Vagina (tissue), 2 donors: ENCODE results near the gene PTGES3L.

Source experiments
- POLR2A ChIP-seq, 2 donors: fragments of 450-650 bp; IDR thresholded peaks; one replicate each; pipeline ENCODE4 v1.6.1; 2017; ENCODE audit warnings: antibody characterized with exemption in 2 of 2, mild to moderate bottlenecking in 2 of 2, moderate library complexity in 2 of 2
- POLR2AphosphoS5 ChIP-seq, 2 donors: sonication (generic); formaldehyde crosslinking; IDR thresholded peaks; one replicate each; pipeline ENCODE4 v1.9.0; 2017; ENCODE audit warnings: antibody characterized with exemption in 2 of 2, mild to moderate bottlenecking in 2 of 2, low read depth in 1 of 2; ENCODE audit not compliant: insufficient read depth in 1 of 2
- TF ChIP-seq, protein P1 (sequence below), 3 experiments: fragments of 450-650 bp in 2 of 3; fragments of 200-600 bp in 1 of 3; sonication (generic) in 1 of 3; IDR thresholded peaks; one replicate each; pipeline ENCODE4 v1.5.1; 2017 to 2019; ENCODE audit warnings: antibody characterized with exemption in 3 of 3, mild to moderate bottlenecking in 2 of 3, moderate library complexity in 2 of 3

DNA sequence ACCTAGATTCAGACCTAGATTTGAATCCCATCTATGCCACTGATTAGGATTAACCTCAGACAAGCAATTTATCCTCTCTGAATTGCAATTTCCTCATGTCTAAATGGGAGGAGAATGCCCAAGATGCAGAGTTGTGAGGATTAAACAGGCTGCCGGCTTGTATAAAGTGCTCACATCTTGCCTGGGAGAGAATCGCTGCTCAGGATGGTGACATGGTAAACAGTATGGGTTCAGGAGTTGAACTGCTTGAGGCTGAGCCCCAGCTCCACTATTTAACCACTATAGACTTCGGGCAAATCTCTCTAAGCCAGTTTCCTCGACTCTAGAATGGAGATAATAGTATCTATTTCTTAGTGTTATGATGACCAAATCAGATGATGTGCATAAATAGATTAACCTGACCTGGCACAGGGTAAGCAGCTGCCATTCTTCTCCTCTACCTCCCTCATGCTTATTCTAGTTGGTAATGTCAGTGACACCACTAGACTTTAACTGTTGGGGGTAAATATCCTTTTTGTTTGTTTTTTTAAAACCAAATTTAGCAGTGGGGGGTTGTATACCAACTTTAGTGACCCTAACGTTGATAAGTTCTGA, 17.6 kb upstream of the PTGES3L start:
- TF ChIP-seq, protein P1, sequence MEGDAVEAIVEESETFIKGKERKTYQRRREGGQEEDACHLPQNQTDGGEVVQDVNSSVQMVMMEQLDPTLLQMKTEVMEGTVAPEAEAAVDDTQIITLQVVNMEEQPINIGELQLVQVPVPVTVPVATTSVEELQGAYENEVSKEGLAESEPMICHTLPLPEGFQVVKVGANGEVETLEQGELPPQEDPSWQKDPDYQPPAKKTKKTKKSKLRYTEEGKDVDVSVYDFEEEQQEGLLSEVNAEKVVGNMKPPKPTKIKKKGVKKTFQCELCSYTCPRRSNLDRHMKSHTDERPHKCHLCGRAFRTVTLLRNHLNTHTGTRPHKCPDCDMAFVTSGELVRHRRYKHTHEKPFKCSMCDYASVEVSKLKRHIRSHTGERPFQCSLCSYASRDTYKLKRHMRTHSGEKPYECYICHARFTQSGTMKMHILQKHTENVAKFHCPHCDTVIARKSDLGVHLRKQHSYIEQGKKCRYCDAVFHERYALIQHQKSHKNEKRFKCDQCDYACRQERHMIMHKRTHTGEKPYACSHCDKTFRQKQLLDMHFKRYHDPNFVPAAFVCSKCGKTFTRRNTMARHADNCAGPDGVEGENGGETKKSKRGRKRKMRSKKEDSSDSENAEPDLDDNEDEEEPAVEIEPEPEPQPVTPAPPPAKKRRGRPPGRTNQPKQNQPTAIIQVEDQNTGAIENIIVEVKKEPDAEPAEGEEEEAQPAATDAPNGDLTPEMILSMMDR (IDR thresholded peaks at IDR 0.05), result no peak
- TF ChIP-seq POLR2AphosphoS5 (IDR thresholded peaks at IDR 0.05; ENCODE audit: insufficient read depth in 1 of 2, low read depth in 1 of 2) (no peak), POLR2A (IDR thresholded peaks at IDR 0.05) (no peak)
